UCSD-AML1 (cell line): ENCODE measurements around the gene MARCHF3.
"Not testable (repeated sequence)": the region's sequence is repeated elsewhere in the genome, so short reads cannot be mapped to it uniquely, and the experiment has no call there.

ENCODE experiments used
- DNase-seq: peaks from one replicate; lab custom pipeline; 2025; ENCODE audit not compliant: unreplicated experiment; lab: John Stamatoyannopoulos, UW

MARCHF3 gene

DNA sequence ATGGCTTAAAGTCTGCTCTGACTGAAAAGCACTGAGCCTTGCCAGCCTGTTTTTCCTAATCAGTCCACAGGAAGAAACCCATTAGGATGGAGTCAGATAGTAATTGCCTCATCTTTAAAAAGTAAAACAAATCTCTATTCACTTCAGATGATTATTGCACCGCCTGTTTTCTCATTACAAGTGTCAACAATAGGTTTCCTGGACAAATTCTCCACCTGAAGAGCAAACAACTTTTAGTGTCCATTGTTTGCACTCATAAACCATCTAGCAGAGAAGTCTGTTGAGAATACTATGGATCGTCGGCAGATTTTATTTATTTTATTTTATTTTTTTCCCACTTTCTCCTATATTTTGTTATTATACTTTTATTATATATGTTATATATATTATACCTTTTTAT lies 22.7 kb upstream of the MARCHF3 start:
- no peak for DNase-seq

- DNase-seq: no peak
Observed at GRCh38 chr5:127051591-127051990, 21.2 kb upstream of the MARCHF3 start.

DNA sequence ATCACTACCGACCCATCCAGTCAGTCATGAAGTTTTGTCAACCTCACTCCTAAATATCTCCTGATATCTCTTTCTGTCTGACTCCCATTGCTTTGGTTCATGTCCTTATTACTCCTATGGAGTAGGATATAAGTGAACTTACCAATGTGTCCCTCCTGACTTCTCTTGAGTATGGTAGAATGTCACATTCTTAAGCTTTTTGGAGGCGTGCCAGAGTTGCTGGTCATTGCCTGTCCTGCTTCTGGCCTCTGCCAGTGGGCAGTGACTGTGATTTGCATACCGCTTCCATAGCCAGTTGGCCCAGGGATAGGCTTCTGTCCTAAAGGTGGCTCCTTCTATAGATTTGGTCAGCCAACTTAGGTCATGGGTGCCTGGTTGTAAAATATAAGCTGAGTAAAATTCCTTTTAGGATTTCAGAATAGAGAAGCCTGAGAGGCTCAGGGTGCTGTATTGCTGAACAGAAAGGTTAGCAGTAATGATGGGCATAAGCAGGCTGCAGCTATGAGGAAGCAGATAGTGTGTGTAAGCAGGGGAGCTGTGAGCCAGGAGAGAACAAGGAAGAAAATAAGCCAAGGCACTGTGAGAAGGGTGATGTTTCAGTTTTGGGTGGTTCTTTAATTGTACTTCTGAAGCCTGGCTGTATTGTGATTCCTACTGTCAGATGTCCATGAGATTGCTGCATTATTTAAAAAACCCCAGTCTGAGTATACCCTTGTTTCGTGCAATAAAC lies 16.1 kb upstream of the MARCHF3 start:
- DNase-seq: no peak

DNA sequence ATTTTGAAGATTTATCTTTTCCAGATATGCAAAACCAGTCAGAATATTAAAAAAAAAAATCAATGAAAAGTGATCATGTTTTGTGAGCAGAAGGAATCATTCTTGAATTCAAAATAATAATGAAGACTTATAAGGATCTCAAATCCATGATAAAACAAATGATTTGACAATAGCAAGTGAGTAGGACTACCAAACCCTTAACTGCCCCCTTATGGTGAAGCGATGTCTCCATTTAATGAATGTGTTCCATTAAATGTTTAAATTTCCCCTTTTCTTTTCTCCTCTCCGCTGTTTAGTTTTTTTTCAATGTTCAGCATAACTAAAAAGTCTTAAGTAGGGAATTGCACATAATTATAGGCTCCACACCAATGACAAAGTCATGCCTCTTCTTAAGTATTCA lies 12.2 kb upstream of the MARCHF3 start:
- no peak for DNase-seq

- DNase-seq: no peak
Observed at GRCh38 chr5:127041571-127041970, 11.2 kb upstream of the MARCHF3 start.

DNA sequence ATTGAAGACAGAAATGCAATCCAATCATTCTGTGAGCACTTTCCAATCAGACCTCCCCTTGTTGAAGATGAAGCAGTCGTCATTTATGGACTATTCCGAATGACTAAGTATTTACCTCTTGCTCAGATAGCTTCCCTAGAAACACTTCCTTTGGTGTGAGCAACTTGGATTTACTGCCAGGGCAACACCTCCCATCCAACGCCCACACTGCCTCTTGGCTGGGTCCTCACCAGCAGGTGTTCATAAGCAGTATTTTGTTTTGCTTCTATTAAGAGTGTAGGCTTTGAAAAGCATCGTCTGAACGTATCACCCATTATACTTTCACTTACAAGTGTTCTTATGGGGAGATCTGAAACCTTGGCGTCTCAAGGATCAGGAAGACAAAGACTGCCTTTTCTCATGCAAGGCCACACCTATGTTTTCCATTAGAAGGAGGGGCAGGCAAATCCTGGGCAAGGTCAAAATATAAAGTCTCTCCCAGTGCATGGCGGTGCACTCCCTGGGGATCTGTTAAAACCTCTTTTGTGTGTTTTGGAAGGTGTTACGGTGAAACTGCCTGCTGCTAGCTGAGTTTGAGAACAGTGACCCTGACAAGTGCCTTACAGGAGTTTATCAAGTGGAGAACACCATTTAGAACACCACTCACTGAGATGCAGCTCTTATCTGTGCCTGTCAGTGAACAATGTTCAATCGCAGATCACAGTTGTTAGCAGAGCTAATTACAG lies 10.6 kb upstream of the MARCHF3 start:
- DNase-seq: peak; percentile 11

- no peak for DNase-seq
Observed at GRCh38 chr5:127038550-127038949, 8.2 kb upstream of the MARCHF3 start.

DNA sequence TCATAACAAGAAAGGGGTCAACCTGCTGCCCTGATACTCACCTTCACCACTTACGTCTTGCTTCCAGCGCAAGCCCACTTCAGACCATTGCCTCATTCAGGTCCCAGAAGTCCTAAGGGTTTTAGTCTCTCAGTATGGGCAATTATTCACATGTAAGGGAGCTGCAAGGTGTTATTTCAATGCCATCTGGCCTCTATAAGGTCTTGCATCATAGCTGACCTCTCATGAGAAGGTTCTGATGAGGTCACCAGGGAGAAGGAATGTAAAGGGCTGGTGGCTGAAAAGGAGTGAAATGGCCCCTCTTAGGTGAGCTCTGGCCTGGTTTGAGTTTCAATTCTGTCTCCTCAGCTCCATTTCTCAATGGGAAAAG lies 1.5 kb upstream of the MARCHF3 start:
- DNase-seq: no peak

GRCh38 chr5:127031147-127031862 lies 947 bp upstream of the MARCHF3 start:
- peak; percentile 67 for DNase-seq

DNA sequence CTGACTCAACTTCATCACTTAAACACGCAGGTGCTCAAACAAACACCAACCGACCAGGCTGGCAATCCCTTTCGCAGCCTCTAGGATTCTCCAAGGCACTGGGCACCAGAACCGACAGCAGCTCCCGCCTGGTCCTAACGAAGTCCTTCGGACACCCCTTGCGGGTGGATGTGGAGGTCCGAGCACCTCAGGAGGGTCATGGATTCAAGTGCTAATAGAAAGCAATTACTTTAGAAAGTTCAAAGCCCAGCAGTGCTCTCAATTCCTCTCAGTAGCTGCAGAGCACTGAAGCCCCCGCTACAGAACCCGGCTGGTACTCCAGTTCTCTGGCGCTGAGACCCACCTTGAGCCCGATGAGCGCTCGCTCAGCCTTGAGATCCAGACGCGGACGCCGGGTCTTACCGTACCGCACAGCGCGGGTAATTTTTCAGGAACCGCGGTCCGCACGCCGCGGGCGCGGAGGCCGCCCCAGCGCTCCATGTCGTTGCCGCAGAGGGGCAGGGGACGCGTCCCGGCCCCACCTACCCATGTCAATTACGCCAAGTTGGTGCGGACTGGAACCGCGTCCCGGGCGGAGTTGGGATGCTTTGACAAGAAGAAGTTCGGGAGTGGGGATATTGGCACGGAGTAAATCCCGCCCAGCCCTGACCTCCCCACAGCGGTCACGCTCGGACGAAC lies 638 bp downstream of the MARCHF3 start:
- DNase-seq: peak; percentile 61

DNA sequence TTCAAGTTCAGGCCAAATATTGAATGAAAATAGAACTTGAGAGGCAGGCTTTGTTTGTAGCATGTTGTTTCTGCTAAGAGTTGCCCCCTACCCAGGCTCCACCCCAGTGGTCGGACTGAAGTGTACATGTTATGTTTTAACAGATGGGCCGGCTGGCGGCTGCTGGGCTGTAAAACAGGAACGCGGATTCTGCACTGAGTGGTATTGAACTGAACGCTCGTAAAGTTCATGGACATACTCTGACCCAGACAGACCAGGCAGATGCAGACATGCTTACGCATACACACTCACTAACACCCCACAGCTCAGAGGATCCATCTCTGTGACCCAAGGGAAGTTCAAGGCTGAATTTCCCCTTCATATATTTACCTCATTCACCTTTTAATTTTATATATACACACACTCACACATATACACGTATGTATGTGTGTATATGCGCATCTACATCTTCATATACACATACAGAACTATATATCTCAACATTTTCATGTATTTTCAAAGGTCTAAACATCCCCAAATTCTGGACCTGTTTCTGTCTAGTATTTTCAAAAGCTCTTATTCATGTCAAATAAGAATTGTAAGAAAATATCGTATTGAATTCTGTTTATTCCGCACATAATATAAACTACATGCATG lies 1.4 kb downstream of the MARCHF3 start:
- peak; percentile 51 for DNase-seq

DNA sequence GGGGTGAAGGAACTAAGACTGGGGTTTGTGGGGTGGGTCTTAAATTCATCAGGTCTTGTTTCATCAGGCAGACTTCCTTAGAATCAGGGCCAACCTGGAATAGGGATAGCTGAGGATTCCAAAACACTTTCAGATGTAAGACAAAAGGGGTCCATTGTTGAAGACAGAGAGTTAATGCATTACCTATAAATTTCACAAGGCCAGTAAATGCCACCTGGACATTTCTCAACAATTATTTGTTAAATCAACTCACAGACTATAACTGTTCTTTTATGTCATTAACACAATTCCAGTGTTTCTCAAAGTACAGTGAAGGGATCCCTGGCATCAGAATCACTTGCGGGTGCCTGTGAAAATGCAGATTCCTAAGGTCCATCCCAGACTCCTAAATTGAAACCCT lies 2.8 kb downstream of the MARCHF3 start:
- no peak for DNase-seq

GRCh38 chr5:127026166-127026565 lies 4.2 kb downstream of the MARCHF3 start:
- DNase-seq: no peak

GRCh38 chr5:127025467-127025866 lies 4.9 kb downstream of the MARCHF3 start:
- DNase-seq: no peak

DNA sequence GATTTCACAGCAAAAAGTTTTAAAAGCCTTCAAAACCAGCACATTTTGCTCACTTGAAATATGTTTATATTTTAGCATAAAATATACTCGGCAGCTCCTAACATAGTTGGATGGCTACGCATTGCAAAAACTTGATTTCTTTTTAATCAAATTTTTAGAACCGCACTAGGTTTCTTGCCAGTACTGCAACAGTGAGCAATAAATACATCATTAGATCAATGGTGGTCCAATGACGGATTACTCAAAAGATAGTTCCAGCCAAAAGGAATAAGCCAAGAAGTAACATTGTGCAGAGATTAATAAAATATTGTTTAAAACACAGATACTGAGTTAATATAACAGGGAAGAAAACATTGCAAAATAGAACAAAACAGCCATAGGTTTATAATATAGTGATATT lies 5.5 kb downstream of the MARCHF3 start:
- no peak for DNase-seq

GRCh38 chr5:127023552-127024191 lies 6.7 kb downstream of the MARCHF3 start:
- DNase-seq: not testable (repeated sequence)

DNA sequence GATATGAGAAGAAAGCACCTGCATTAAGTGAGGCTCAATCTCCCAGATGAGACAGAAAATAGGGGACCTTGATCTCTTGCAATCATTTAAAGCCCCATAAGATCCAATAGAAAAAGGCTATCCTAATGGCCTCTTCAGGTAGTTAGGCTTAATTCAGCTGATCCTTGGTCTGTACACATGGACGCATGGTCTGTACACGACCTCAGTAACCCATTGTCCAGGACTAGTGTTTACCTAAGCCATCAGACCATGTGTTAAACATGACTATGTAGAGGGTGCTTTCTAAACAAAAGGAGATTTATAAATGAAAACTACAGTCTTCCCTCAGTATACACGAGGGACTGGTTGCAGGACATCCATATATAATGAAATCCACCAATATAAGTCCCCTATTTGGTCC lies 7.5 kb downstream of the MARCHF3 start:
- DNase-seq: no peak

DNA sequence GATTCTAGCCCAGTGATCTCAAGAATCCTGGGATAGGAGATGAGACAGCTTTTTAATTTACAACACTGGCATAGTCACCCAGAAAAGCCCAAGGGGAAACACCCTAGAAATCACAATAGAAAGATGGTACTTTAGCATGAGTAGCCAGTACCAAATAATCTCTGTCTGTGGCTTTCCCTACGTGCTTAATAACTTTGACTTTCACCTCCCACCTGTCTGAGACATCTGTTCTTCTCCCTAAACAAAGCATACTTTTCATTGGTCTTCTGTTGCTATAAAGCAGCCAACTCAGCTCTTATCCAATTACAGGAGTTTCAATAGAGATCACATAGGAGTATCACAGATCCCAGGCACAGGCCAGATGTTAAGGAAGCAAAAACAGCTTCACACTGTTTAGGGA lies 10.4 kb downstream of the MARCHF3 start:
- DNase-seq: no peak

- DNase-seq: not testable (repeated sequence)
Observed at GRCh38 chr5:127016722-127017121, 13.6 kb downstream of the MARCHF3 start.

DNA sequence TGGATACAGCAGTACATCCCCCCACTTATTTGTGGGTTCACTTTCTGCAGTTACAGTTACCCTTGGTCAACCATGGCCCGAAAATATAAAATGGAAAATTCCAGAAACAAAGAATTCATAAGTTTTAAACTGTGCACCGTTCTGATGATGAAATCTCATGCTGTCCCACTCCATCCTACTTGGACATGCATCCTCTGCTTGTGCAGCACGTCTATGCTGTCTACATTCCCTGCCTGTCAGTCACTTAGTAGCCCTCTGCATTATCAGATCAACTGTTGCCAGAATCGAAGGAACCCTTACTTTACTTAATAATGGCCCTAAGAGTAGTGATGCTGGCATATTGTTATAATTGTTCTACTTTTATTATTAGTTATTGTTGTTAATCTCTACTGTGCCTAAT lies 14.6 kb downstream of the MARCHF3 start:
- DNase-seq: no peak

GRCh38 chr5:127014573-127014972 lies 15.8 kb downstream of the MARCHF3 start:
- no peak for DNase-seq
